Endothelial cell of umbilical vein (primary cell): ENCODE results near the gene BRCA1.

ENCODE experiments used
- POLR2A ChIP-seq: IDR thresholded peaks from 2 replicates; pipeline ENCODE4 v1.6.1; 2012; ENCODE audit warnings: low read depth, mild to moderate bottlenecking, control low read depth, low read length
- TF ChIP-seq, protein P1 (sequence below), 2 donors: IDR thresholded peaks; 1 replicate in 1 of 2; 2 replicates in 1 of 2; pipeline ENCODE4 v1.5.1; 2011; ENCODE audit warnings: low read length in 2 of 2, mild to moderate bottlenecking in 2 of 2, moderate library complexity in 2 of 2, control low read depth in 1 of 2, inconsistent platforms in 1 of 2, low read depth in 1 of 2; ENCODE audit not compliant: insufficient read depth in 1 of 2; ENCODE audit errors: extremely low read depth in 1 of 2

DNA sequence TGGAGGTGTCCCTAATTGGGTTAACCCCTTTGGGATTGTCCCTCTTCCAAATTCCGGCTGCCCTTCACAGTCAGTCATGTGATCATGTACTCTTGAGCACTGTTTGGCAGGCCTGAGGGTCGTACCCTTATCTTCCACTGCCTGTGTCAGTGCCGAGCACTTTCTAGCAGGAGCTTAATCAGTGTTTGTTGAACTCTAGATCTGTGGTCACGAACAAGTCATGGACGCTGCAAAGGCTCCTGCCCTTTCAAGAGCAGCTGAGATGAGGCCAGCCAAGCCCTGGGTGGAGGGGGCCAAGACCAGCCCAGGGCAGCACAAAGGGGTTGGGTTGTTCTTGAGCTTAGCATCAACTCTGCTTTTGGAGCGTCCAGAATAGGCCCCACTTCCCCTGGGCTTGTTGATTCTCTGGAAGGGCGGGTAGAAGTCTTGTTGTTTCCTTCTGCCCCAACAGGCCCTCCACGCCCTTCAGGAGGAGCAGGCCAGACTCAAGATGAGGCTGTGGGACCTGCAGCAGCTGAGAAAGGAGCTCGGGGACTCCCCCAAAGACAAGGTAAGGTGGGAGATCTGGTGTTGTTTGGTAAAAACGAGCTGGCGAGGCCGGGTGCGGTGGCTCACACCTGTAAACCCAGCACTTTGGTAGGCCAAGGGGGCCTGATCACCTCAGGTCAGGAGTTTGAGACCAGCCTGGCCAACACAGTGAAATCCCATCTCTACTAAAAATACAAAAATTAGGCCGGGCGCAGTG lies 113.3 kb downstream of the BRCA1 start:
- TF ChIP-seq, protein P1, sequence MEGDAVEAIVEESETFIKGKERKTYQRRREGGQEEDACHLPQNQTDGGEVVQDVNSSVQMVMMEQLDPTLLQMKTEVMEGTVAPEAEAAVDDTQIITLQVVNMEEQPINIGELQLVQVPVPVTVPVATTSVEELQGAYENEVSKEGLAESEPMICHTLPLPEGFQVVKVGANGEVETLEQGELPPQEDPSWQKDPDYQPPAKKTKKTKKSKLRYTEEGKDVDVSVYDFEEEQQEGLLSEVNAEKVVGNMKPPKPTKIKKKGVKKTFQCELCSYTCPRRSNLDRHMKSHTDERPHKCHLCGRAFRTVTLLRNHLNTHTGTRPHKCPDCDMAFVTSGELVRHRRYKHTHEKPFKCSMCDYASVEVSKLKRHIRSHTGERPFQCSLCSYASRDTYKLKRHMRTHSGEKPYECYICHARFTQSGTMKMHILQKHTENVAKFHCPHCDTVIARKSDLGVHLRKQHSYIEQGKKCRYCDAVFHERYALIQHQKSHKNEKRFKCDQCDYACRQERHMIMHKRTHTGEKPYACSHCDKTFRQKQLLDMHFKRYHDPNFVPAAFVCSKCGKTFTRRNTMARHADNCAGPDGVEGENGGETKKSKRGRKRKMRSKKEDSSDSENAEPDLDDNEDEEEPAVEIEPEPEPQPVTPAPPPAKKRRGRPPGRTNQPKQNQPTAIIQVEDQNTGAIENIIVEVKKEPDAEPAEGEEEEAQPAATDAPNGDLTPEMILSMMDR (IDR thresholded peaks at IDR 0.05; ENCODE audit: extremely low read depth in 1 of 2, insufficient read depth in 1 of 2, low read depth in 1 of 2, low read length in 2 of 2): no peak
- TF ChIP-seq POLR2A: no peak
